Cardiac fibroblast (primary cell): ENCODE results near the gene ARTN.
A peak's percentile ranks its signal among the peaks of the same experiment; 100 is the strongest.

Source experiments
- DNase-seq, 2 donors: peaks; one replicate each; pipeline versions ENCODE4 v3.0.0 to v3.0.0-alpha.2; 2010; ENCODE audit warnings: low read depth in 2 of 2
- H3K4me3 ChIP-seq, 2 donors: replicated peaks in 1 of 2; 1 replicate in 1 of 2; 2 replicates in 1 of 2; pipeline ENCODE4 v1.5.1; 2011; ENCODE audit warnings: low read depth in 2 of 2, low read length in 2 of 2, mild to moderate bottlenecking in 2 of 2, moderate library complexity in 1 of 2
- TF ChIP-seq, protein P1 (sequence below): IDR thresholded peaks from one replicate; pipeline ENCODE4 v1.5.1; 2011; ENCODE audit warnings: low read depth, mild to moderate bottlenecking, low read length, inconsistent platforms

Gene ARTN

DNA sequence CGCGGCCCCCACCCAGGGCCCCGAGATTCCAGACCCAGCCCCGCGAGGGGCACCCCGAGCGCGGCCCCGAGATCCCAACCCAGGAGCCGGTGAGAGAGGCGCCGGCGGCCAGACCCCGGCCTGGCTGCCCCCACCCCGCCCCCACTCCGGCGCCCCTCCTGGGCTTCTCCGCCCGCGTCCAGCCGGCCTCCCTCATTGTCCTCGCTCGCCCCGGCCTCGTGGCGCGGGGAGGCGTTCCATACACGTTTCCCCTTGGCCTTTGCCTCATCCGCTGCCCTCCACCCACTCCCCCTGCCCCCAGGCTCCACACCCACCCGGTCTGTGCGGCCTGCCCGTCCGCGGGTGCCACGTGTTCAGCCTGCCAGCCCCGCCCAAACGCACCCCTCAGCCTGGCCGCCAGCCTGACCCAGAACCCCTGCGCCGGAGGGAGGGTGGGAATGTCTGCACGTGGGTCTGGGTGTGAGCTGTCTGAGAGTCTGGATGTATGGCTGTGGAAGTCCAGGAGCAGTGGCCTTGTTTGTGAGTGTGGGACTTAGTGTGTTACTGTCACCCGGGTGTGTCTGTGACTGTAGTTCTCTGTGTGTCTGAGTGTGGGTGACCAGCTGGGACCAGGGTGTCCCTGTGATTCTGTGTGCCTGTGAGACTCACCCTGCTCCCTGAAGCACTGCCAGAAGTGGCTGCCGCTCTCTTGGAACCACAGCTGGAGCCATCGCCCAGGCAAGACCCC, 46.1 kb downstream of the ARTN start:
- peak overlapping the region; percentile 57 to 69 for H3K4me3 ChIP-seq
- TF ChIP-seq, protein P1, sequence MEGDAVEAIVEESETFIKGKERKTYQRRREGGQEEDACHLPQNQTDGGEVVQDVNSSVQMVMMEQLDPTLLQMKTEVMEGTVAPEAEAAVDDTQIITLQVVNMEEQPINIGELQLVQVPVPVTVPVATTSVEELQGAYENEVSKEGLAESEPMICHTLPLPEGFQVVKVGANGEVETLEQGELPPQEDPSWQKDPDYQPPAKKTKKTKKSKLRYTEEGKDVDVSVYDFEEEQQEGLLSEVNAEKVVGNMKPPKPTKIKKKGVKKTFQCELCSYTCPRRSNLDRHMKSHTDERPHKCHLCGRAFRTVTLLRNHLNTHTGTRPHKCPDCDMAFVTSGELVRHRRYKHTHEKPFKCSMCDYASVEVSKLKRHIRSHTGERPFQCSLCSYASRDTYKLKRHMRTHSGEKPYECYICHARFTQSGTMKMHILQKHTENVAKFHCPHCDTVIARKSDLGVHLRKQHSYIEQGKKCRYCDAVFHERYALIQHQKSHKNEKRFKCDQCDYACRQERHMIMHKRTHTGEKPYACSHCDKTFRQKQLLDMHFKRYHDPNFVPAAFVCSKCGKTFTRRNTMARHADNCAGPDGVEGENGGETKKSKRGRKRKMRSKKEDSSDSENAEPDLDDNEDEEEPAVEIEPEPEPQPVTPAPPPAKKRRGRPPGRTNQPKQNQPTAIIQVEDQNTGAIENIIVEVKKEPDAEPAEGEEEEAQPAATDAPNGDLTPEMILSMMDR = no peak
- DNase-seq = peak; percentile 56 to 57

DNA sequence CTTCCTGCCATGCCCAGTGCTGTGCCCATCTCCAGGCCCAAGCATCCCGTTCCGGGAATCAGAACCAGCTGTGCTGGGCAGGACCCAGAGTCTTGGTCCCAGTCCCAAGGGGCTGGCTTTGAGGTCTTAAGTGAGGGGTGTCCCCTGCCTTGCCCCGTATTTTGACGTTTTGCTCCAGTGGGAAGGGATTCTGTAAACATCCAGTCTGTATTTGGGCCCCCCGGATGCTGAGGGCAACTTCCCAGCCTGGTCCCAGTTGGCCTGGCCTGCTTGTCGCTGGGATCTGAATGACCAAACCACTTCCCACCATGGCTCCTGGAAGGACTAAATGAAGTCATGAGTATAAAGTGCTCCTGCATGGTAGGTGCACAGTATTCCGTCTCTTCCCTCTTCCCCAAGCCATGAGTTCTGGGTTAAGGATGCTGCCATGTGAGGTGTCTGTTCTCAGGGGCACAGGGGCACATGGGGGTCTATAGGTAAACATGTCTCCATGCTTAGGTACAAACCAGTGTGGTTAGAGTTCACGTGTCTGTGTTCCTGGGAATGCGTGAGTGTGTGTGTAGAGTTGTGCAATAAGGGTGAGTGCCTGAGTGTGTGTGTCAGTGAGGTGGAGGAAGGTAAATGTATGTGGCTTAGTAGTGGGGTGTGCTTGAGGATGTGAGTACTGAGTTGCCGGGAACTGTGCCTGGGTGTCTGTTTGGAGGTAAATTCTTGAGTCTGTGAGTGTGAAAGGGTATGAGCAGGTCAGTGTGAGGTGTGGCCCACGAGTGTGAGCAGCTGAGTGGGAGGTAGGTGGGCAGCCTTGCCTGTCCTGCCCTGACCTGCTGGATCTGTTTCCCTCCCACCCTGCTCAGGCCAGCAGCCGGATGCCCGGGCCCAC, 46.9 kb downstream of the ARTN start:
- DNase-seq = peak; percentile 21 to 63
- H3K4me3 ChIP-seq = peak overlapping the region; percentile 57 to 69
- TF ChIP-seq, protein P1 = no peak

DNA sequence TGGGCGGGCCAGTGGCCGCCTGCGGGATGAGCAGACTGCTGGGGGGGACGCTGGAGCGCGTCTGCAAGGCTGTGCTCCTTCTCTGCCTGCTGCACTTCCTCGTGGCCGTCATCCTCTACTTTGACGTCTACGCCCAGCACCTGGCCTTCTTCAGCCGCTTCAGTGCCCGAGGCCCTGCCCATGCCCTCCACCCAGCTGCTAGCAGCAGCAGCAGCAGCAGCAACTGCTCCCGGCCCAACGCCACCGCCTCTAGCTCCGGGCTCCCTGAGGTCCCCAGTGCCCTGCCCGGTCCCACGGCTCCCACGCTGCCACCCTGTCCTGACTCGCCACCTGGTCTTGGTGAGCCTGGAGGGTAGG, 47.5 kb downstream of the ARTN start:
- no peak overlapping the region for H3K4me3 ChIP-seq
- TF ChIP-seq, protein P1 = no peak
- no peak for DNase-seq

DNA sequence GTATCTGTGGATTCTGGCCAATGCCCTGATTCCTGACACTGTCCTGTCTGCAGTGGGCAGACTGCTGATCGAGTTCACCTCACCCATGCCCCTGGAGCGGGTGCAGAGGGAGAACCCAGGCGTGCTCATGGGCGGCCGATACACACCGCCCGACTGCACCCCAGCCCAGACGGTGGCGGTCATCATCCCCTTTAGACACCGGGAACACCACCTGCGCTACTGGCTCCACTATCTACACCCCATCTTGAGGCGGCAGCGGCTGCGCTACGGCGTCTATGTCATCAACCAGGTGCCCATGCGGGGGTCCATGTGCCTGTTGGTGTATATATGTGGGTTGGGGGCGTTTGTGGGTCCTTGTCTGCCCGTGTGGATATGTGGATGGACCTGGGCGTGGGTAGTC, 48.0 kb downstream of the ARTN start:
- no peak for DNase-seq
- no peak overlapping the region for H3K4me3 ChIP-seq
- TF ChIP-seq, protein P1 = no peak

DNA sequence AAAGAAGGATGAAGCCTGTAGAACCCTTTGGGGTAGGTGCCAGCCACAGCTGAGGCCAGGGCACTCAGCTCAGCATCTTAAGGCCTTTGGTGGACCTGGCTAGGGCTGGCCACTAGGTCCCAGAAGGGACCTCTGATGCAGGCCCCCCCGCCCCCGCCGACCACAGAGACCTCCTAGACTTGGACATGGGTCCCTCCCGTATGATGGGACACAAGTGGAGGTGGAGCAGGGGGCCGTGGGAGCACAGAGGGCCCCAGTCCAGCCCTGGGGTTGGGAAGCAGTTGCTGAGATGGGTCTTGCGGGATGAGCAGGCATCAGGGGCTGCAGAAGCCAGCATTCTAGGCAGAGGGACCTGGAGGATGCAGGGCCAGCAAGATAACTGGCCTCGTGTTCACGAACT, 48.6 kb downstream of the ARTN start:
- TF ChIP-seq, protein P1 = no peak
- DNase-seq = no peak
- no peak overlapping the region for H3K4me3 ChIP-seq

DNA sequence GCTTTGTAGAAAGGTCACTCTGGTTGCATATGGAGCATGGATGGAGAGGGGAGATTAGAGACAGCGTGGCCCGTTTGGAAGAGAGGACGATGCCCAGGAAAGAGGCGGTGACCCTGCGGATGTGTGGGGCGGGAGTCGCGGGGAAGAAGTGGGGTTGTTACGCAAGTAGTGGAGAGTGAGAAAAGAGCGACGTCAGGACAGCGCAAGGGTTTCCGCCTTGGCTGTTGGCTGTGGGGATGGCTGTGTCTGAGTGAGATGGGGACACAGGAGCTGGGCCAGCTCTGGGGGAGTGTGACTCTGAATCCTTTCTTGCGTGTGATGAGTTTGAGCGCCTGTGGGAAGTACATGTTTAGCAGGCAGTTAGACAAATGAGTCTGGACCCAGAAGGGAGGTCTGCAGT, 49.2 kb downstream of the ARTN start:
- no peak for DNase-seq
- TF ChIP-seq, protein P1 = no peak
- H3K4me3 ChIP-seq = no peak overlapping the region
